Upper lobe of left lung (tissue), 4 donors: ENCODE measurements around the gene NPSR1.
"Not testable (repeated sequence)": the region's sequence is repeated elsewhere in the genome, so short reads cannot be mapped to it uniquely, and the experiment has no call there.

ENCODE experiments used
- CTCF ChIP-seq, 6 experiments: fragments of 450-650 bp in 4 of 6; fragments of 200-600 bp in 2 of 6; sonication (generic) in 2 of 6; IDR thresholded peaks; one replicate each; pipeline ENCODE4 v1.5.1; 2016 to 2019; ENCODE audit warnings: antibody characterized with exemption in 6 of 6
- POLR2A ChIP-seq, 4 donors: fragments of 450-650 bp; IDR thresholded peaks; one replicate each; pipeline ENCODE4 v1.5.1; 2016 to 2017; ENCODE audit warnings: antibody characterized with exemption in 4 of 4, mild to moderate bottlenecking in 2 of 4

- TF ChIP-seq CTCF, POLR2A (IDR thresholded peaks at IDR 0.05): not testable (repeated sequence)
These were observed 156.3 kb downstream of the NPSR1 start for GRCh38 chr7:34814203-34814842.
